GM12864 (cell line): Measurements from ENCODE around the gene SLIT1.
A peak's percentile ranks its signal among the peaks of the same experiment; 100 is the strongest.

ENCODE experiments used
- DNase-seq: peaks from one replicate; pipeline ENCODE4 v3.0.0-alpha.2; 2011; ENCODE audit warnings: low read depth
- H3K4me3 ChIP-seq: 2 replicates; pipeline ENCODE4 v1.5.1; 2011; ENCODE audit warnings: mild to moderate bottlenecking, low read depth, low read length, control low read depth
- CTCF ChIP-seq: IDR thresholded peaks from 2 replicates; pipeline ENCODE4 v1.5.1; 2011; ENCODE audit warnings: low read depth, mild to moderate bottlenecking, moderate library complexity, low read length, control low read depth, inconsistent platforms; ENCODE audit errors: missing control alignments

The SLIT1 gene

GRCh38 chr10:96999987-97000386 is 185.8 kb downstream of the SLIT1 start:
- no peak for TF ChIP-seq CTCF
- no peak overlapping the region for H3K4me3 ChIP-seq

GRCh38 chr10:96999337-96999736 is 186.4 kb downstream of the SLIT1 start:
- DNase-seq = no peak
- H3K4me3 ChIP-seq = no peak overlapping the region
- no peak for TF ChIP-seq CTCF

More at GRCh38 chr10:96999987-97000386, 185.8 kb downstream of the SLIT1 start:
- no peak for DNase-seq

- no peak for TF ChIP-seq CTCF
- no peak for DNase-seq
Measured at GRCh38 chr10:96998329-96998888, 187.3 kb downstream of the SLIT1 start.

GRCh38 chr10:96996275-96996965 is 189.3 kb downstream of the SLIT1 start:
- H3K4me3 ChIP-seq = no peak overlapping the region
- no peak for TF ChIP-seq CTCF
- DNase-seq = no peak

More at GRCh38 chr10:96998329-96998888, 187.3 kb downstream of the SLIT1 start:
- H3K4me3 ChIP-seq = no peak overlapping the region

- TF ChIP-seq CTCF = no peak
- H3K4me3 ChIP-seq = no peak overlapping the region
- DNase-seq = no peak
Measured at GRCh38 chr10:96995851-96996250, 189.9 kb downstream of the SLIT1 start.

GRCh38 chr10:96992721-96993120 is 193.0 kb downstream of the SLIT1 start:
- H3K4me3 ChIP-seq = no peak overlapping the region
- no peak for TF ChIP-seq CTCF
- DNase-seq = no peak

GRCh38 chr10:96991313-96991841 is 194.4 kb downstream of the SLIT1 start:
- DNase-seq = peak; percentile 53
- H3K4me3 ChIP-seq = no peak overlapping the region
- no peak for TF ChIP-seq CTCF
